Naive thymus-derived CD8-positive, alpha-beta T cell (primary cell): ENCODE measurements around the gene PCGF1. TPM values are rescaled to one million over a fixed set of nuclear protein-coding genes. Genes with fewer than 3 reads are reported as not detected.

Experiments
- ATAC-seq, 2 donors: fragments of 150-1000 bp; cut with Tn5 transposase in 1 of 2; sonication (Bioruptor Pico), chemical (Tn5 transposase) in 1 of 2; 1 replicate in 1 of 2; 2 replicates in 1 of 2; pipeline ENCODE4 v1.10.0; 2021; ENCODE audit warnings: mild to moderate bottlenecking in 2 of 2, moderate library complexity in 2 of 2
- POLR2A ChIA-PET: fragments of 350-600 bp; sonication (Branson Sonifier 250); formaldehyde crosslinking; loops from one replicate; lab custom pipeline; 2021; ENCODE audit warnings: antibody characterized with exemption; lab: Charles Lee
- DNase-seq, 10 donors: peaks; one replicate each; pipeline versions ENCODE4 v3.0.0 to v3.0.0-alpha.2; 2020 to 2022
- H3K27ac Mint-ChIP-seq, 10 donors: one replicate each; pipeline ENCODE4 v1.8.0; 2020 to 2022; ENCODE audit warnings: mild to moderate bottlenecking in 10 of 10, mixed read lengths in 10 of 10, moderate library complexity in 4 of 10, inconsistent platforms in 1 of 10
- H3K27me3 Mint-ChIP-seq, 5 donors: one replicate each; pipeline ENCODE4 v1.8.0; 2021 to 2022; ENCODE audit warnings: mixed read lengths in 5 of 5
- H3K36me3 Mint-ChIP-seq, 3 donors: one replicate each; pipeline ENCODE4 v1.8.0; 2020 to 2022; ENCODE audit warnings: mixed read lengths in 3 of 3, mild to moderate bottlenecking in 2 of 3, inconsistent platforms in 1 of 3
- H3K4me1 Mint-ChIP-seq, 4 donors: one replicate each; pipeline ENCODE4 v1.8.0; 2021 to 2022; ENCODE audit warnings: mixed read lengths in 4 of 4
- H3K4me3 Mint-ChIP-seq, 10 donors: one replicate each; pipeline ENCODE4 v1.8.0; 2020 to 2022; ENCODE audit warnings: mild to moderate bottlenecking in 10 of 10, mixed read lengths in 10 of 10, moderate library complexity in 6 of 10, inconsistent platforms in 1 of 10
- H3K9me3 Mint-ChIP-seq, 9 donors: one replicate each; pipeline ENCODE4 v1.8.0; 2020 to 2022; ENCODE audit warnings: mixed read lengths in 9 of 9, mild to moderate bottlenecking in 3 of 9, inconsistent platforms in 1 of 9, moderate library complexity in 1 of 9
- polyA plus RNA-seq, 3 donors: library from polyadenylated mRNA; unstranded; fragments of 300-500 nt; fragmentation: Illumina TruSeq; gene quantifications; one replicate each; pipeline ENCODE4 v1.2.3, GENCODE V29; 2021
- total RNA-seq, 8 experiments: library from RNA in 2 of 8; stranded (reverse) in 2 of 8; gene quantifications; one replicate each; pipeline ENCODE4 v1.2.3 and lab custom pipeline; 2021 to 2026

PCGF1 gene
- total and polyA plus RNA-seq, 5 experiments from 2014 or later, result 6.7 to 34.6 (median 11.8) TPM

DNA sequence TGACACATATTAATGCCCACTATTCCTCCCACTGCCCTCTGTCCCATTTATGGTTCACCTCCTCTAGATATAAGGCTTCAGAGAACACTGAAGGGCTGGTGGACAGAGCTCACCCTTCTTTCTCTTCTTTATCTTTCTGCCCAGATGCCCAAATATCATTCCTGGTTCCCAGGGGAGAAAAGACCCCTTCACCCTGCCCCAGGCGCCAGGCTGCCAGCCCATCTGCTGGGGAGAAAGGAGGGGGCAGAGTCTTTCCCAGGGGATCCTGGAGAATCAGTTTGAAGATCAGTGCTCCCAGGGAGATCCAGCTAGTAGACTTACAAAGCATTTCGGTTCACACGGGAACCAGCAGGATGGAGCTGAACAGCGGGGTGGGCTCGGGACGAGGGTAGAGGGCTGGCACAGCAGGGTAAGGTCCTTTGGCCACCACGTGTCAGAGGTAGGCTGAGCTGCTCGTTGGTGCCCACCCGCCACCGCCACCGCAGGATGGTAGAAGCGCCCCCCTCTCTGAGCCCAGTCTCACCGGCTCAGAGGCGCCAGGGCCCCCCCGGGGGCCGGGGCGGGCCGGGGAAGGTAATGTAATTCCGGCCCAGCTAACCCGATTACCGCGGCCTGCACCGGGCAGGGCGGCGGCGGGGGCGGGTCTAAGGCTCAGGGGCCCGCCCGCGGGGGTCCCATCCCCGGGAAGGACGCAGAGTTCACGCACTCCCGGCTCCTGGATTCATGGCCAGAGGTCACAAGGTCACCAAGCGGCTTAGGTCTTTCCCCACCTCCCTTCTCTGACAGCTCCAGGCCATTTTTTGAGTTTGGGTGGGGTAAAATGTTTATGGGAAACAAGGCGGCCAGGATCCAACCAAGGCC, 5.5 kb upstream of the PCGF1 start:
- DNase-seq (no peak), ATAC-seq (no peak)
- peaks cover 23 to 58% (median 46%) of the 10 kb centered on the region in 5 donors for H3K27me3 Mint-ChIP-seq
- POLR2A ChIA-PET, result interaction anchor here (0.8 to 1.5 kb wide), 5 partner anchors 9 to 58 kb away, joined by 3 to 5 read pairs (median 3); partner anchors contain the start of genes AUP1, HTRA2 and INO80B
- peak overlapping the region in 8 of 10 donors; percentile 22 to 59 (median 46) for H3K4me3 Mint-ChIP-seq
- H3K36me3 Mint-ChIP-seq, result peaks cover 0 to 5% (median 0%) of the 10 kb centered on the region in 3 donors
- H3K27ac Mint-ChIP-seq, result peak overlapping the region in 2 of 10 donors; percentile 34 to 78
- peaks cover 19 to 35% (median 32%) of the 10 kb centered on the region in 4 donors for H3K4me1 Mint-ChIP-seq
- H3K9me3 Mint-ChIP-seq, result no peaks in the 10 kb centered on the region

DNA sequence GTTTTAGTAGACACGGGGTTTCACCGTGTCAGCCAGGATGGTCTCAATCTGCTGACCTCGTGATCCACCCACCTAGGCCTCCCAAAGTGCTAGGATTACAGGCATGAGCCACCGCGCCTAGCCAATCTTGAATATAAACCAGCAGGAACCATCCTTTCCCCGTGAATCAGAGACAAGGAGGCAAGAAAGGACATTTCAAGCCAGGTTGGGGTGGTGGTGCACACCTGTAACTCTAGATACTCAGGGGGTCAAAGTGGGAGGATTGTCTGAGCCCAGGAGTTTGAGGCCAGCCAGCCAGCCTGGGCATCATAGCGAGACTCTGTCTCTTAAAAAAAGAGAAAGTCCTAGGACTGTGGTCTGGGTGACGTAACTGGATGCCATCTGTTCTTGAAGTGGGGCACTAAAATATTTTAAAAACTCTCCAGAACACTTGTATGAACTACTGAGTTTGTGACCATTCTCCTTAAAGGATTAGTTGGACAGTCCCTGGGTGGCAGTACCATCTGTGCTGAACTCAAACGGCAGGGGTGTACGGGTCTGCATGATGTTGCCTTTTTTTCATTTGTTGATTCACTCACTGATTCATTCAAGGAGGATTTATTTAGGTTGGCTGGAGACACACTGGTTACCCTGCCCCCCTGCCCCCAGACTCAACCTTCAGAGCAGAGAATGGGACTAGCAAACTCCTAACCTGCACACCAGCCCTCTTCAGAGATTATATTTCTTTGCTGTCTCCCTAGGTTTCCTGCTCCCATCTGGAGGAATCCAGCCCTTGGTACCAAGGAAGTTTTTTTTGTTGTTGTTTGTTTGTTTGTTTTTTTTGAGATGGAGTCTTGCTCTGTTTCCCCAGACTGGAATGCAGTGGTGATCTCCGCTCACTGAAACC, 3.9 kb upstream of the PCGF1 start:
- Mint-ChIP-seq H3K27me3 (peaks cover 9 to 53% (median 33%) of the 10 kb centered on the region in 5 donors), H3K9me3 (peaks cover 0 to 1% (median 0%) of the 10 kb centered on the region in 9 donors), H3K4me3 (peak overlapping the region in 2 of 10 donors; percentile 3 to 21), H3K4me1 (peaks cover 22 to 43% (median 40%) of the 10 kb centered on the region in 4 donors), H3K36me3 (peaks cover 4 to 14% (median 8%) of the 10 kb centered on the region in 3 donors), H3K27ac (no peak overlapping the region)
- POLR2A ChIA-PET, result interaction anchor here (0.7 to 2.7 kb wide), 5 partner anchors 7 to 499 kb away, joined by 3 to 18 read pairs (median 5); partner anchors contain the start of genes AUP1 and HTRA2
- DNase-seq (no peak), ATAC-seq (no peak)

DNA sequence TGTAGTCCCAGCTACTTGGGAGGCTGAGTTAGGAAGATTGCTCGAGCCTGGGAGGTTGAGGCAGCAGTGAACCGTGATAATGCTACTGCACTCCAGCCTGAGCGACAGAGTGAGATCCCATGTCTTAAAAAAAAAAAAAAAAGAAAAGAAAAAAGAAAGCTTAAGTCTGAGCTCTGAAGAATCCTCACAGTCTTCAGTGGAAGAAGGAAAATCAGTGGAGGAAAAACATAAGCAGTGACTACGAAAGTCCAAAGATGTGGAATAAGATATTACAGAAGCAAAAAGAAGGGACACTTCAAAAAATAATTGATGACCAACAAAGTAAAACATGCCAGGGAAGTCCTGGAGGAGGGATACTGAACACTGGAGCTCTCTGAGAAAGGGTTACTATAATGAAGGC, 2.8 kb upstream of the PCGF1 start:
- Mint-ChIP-seq H3K4me1 (peaks cover 18 to 42% (median 38%) of the 10 kb centered on the region in 4 donors), H3K9me3 (peaks cover 0 to 1% (median 0%) of the 10 kb centered on the region in 9 donors), H3K4me3 (no peak overlapping the region), H3K36me3 (peaks cover 5 to 23% (median 16%) of the 10 kb centered on the region in 3 donors), H3K27ac (peak overlapping the region in 1 of 10 donors; percentile 10), H3K27me3 (peaks cover 8 to 52% (median 33%) of the 10 kb centered on the region in 5 donors)
- ATAC-seq (no peak), DNase-seq (no peak)
- POLR2A ChIA-PET, result interaction anchor here (0.9 to 2.7 kb wide), 4 partner anchors 8 to 52 kb away, joined by 3 to 18 read pairs (median 6); partner anchors contain the start of genes AUP1, CCDC142, HTRA2 and TTC31

DNA sequence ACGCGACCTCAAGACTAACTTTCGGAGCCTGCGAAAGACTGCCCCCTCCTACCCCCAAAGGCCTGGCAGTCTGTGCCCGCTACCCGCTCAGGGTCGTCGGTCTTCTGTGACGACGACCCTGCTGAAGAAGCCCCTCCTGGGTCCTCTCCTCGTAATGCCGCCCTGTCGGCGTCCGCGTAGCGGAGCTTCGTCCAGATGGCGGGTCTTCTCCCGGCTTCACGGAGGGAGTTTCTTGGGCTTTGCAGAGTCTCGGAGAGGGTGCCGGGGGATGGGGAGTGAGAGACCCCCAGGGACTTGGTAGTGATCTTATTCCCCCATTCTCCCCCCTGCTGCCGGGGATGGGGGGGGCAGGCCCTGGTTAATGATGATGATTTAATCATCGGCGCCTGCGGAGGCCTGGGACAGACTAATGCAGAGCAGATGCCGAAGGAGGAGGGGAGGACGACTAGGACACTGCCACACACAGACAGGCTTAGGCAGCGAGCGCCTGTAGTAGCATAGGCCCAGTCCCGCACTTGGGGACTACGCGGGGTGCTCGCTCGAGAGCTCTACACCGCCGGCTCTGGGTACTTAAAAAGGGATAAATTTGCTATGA, 528 bp upstream of the PCGF1 start:
- ATAC-seq (peak; percentile 3 to 11), DNase-seq (no peak)
- peaks cover 17 to 64% (median 41%) of the 10 kb centered on the region in 5 donors for H3K27me3 Mint-ChIP-seq
- H3K4me3 Mint-ChIP-seq, result peak overlapping the region; percentile 95 to 100 (median 99)
- peaks cover 15 to 36% (median 31%) of the 10 kb centered on the region in 3 donors for H3K36me3 Mint-ChIP-seq
- peak overlapping the region; percentile 98 to 100 (median 100) for H3K27ac Mint-ChIP-seq
- peaks cover 17 to 55% (median 50%) of the 10 kb centered on the region in 4 donors for H3K4me1 Mint-ChIP-seq
- POLR2A ChIA-PET, result interaction anchor here (1.1 to 2.9 kb wide), 7 partner anchors 9 to 50 kb away, joined by 3 to 17 read pairs (median 5); partner anchors contain the start of genes CCDC142, MOGS, TTC31 and WBP1
- H3K9me3 Mint-ChIP-seq, result peaks cover 0 to 9% (median 0%) of the 10 kb centered on the region in 9 donors

DNA sequence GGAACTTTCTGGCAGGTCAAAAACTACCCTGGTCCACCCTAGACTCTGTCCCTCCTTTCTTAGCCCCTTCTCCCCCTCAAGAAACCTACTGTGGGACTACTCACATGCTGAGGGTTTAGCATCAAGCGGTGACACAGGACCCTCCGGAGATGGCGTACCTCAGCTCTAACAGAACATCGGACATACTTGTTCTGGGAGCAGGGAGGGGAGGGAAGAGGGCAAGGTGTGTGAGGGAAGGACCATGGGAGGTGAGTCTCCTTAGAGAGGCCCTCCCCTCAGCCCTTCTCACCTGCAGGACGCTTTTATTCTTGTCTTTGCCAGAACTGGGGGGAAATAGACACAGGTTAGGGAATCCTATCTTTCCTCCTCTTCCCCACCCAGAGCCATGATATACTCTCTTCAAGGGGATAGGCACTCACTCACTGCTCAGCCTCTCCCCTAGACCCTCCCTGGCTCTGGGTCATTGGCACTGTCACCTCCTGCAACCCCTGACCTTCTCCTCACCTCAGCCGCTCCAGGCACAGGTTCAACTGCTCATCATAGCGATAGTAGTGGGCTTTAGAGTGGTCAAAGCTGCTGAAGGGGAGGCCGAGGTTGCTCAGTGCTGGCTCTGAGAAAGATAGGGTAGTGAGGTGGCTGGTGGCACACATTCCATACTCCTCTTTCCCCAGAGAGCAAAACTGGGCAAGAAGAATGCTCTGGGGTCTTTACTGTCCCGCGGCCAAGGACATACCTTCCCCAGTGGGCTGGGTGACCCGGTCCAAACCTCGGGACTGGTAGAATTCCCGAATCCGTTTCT, 1.8 kb downstream of the PCGF1 start:
- H3K27me3 Mint-ChIP-seq, result peaks cover 14 to 68% (median 43%) of the 10 kb centered on the region in 5 donors
- H3K9me3 Mint-ChIP-seq, result peaks cover 0 to 9% (median 0%) of the 10 kb centered on the region in 9 donors
- H3K4me1 Mint-ChIP-seq, result peaks cover 22 to 65% (median 61%) of the 10 kb centered on the region in 4 donors
- no peak for DNase-seq
- H3K27ac Mint-ChIP-seq, result peak overlapping the region in 1 of 10 donors; percentile 44
- ATAC-seq, result no peak
- H3K4me3 Mint-ChIP-seq, result peak overlapping the region in 9 of 10 donors; percentile 4 to 60 (median 33)
- H3K36me3 Mint-ChIP-seq, result peaks cover 15 to 36% (median 31%) of the 10 kb centered on the region in 3 donors
- POLR2A ChIA-PET, result interaction anchor here (1.0 to 2.5 kb wide), 7 partner anchors 10 to 83 kb away, joined by 3 to 17 read pairs (median 5); partner anchors contain the start of genes AUP1, CCDC142, DOK1 and HTRA2

DNA sequence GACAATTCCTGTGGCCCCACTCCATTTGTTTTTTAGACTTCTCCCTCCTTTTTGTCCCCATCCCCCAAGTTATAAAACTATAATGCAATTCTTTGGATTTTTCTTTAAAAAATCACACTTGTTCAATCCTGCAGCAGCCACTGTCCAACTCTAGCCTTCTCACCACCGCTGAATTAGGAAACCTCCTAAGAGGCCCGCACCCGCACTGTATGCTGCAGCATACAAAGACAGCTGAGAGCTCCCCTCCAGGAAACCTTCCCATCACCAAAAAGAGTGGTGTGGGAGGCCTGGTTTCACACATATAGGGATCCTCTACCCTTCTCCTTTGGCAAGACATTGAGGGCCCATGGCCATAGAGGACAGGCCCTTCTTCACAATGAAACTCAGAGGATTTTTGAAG, 2.9 kb downstream of the PCGF1 start:
- Mint-ChIP-seq H3K4me1 (peaks cover 22 to 74% (median 67%) of the 10 kb centered on the region in 4 donors), H3K4me3 (peak overlapping the region in 9 of 10 donors; percentile 21 to 75 (median 57)), H3K36me3 (peaks cover 15 to 36% (median 31%) of the 10 kb centered on the region in 3 donors), H3K9me3 (peaks cover 0 to 9% (median 0%) of the 10 kb centered on the region in 9 donors), H3K27me3 (peaks cover 15 to 77% (median 42%) of the 10 kb centered on the region in 5 donors), H3K27ac (peak overlapping the region in 1 of 10 donors; percentile 71)
- ATAC-seq (no peak), DNase-seq (no peak)
- POLR2A ChIA-PET, result interaction anchor here (0.7 to 2.5 kb wide), 9 partner anchors 9 to 84 kb away, joined by 3 to 9 read pairs (median 4); partner anchors contain the start of genes AUP1, DOK1, HTRA2 and MRPL53

DNA sequence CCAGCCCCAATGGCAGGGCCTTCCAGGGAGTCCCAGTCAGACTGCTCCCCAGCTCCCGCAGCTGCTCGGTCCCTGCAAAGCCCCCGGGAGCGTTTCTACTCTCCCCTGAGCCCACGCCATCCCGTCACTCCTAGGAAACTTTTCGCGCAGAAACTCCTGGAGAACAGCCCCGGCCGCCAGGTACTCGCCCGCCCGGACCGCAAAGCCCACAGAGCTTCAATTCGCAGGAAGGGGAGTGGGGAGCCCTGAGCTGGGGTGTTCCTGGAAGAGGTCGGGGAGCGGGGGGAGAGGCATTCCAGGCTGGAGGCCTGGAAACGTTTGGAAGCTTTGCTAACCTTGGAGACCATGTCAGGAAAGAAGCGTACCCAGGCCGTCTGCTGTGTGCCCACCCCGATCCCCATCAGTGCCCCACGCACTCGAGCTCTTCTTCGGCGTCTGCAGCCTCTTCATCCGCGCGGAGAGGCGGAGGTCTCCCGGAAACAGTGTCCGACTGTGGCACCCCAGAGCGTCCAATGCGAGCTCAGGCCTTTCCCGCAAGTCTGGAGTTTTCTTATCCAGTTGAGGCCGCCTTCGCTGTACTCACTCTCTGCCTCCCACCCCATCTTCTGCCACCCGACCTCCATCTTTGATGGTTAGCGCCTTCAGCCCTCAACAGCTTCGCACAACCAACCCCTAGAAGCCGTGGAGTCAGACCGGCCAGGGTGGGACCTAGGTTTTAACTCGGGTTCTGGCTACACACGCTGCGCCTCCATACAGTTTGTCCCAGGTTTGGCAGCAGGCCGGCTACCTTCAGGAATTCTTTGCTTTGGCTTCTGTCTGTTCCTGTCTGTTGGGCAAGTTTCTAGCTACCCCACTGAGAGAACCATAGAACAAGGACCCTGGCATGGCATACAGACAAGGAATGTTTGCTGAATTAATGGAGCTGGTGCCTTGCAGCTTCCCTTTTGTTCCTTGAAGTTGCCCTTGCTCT, 3.7 kb downstream of the PCGF1 start:
- no peak for ATAC-seq
- H3K36me3 Mint-ChIP-seq, result peaks cover 15 to 36% (median 31%) of the 10 kb centered on the region in 3 donors
- DNase-seq, result no peak
- H3K27me3 Mint-ChIP-seq, result peaks cover 20 to 84% (median 45%) of the 10 kb centered on the region in 5 donors
- POLR2A ChIA-PET, result interaction anchor here (0.6 to 2.5 kb wide), 11 partner anchors 8 to 85 kb away, joined by 3 to 9 read pairs (median 3); partner anchors contain the start of genes AUP1, CCDC142, HTRA2 and MRPL53
- no peak overlapping the region for H3K27ac Mint-ChIP-seq
- peak overlapping the region; percentile 57 to 80 (median 68) for H3K4me3 Mint-ChIP-seq
- H3K4me1 Mint-ChIP-seq, result peaks cover 26 to 79% (median 73%) of the 10 kb centered on the region in 4 donors
- peaks cover 0 to 9% (median 0%) of the 10 kb centered on the region in 9 donors for H3K9me3 Mint-ChIP-seq

DNA sequence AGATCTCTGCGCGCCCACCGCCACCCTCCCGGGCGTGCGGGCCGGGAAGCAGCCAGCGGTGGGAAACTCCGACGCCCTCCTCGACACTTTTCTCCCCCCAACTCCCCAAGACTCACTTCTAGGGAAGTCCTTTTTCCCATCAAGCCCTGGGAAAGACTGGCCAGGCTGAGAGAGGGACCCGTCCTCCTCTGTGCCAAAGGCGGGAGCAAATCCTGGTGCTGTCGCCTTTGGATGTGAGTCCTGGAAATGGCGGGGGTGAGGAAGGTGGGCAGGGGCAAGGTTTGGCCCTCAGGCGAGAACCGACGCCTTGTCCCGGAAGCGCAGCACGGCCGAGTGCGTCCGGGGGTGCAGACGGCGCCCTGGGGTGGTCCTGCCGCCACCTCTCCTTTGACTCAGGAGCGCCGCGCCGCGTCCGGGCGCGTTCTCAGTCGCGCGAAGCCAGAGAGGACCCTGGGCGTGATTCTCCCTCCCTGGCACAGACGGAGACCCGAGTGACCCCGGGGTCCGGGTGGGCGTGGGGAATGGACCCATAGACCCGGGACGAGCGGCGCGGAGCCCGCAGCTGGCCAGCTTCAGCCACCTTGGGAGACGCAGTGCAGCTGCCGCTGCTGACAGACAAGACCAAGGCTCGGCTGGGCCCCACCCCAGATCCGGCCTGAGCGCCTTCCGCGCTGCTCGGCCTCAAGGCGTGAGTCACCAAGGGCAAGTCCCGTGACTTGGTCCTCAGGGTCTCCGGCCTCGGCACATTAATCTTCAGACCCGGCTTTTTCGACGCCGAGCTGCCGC, 4.6 kb downstream of the PCGF1 start:
- no peak overlapping the region for H3K27ac Mint-ChIP-seq
- POLR2A ChIA-PET, result interaction anchor here (0.6 to 2.5 kb wide), 7 partner anchors 10 to 52 kb away, joined by 3 to 9 read pairs (median 4); partner anchors contain the start of genes AUP1, CCDC142, HTRA2 and MRPL53
- peaks cover 0 to 9% (median 0%) of the 10 kb centered on the region in 9 donors for H3K9me3 Mint-ChIP-seq
- peaks cover 24 to 79% (median 73%) of the 10 kb centered on the region in 4 donors for H3K4me1 Mint-ChIP-seq
- no peak for ATAC-seq
- H3K27me3 Mint-ChIP-seq, result peaks cover 20 to 92% (median 51%) of the 10 kb centered on the region in 5 donors
- H3K4me3 Mint-ChIP-seq, result peak overlapping the region; percentile 60 to 81 (median 72)
- peaks cover 15 to 36% (median 31%) of the 10 kb centered on the region in 3 donors for H3K36me3 Mint-ChIP-seq
- peak in 5 of 10 donors; percentile 18 to 43 (median 31) for DNase-seq
